AG10803 (cell line): ENCODE results near the gene BAMBI.

Experiments used
- DNase-seq: peaks from one replicate; pipeline ENCODE4 v3.0.0; 2010; ENCODE audit warnings: low read depth
- H3K4me3 ChIP-seq: 2 replicates; pipeline ENCODE4 v1.5.1; 2011; ENCODE audit warnings: mild to moderate bottlenecking, low read length, control low read depth
- CTCF ChIP-seq: conservative IDR thresholded peaks from 2 replicates; pipeline ENCODE4 v1.5.1; 2011; ENCODE audit warnings: mild to moderate bottlenecking, low read length, control low read depth, inconsistent platforms

BAMBI gene

GRCh38 chr10:28663576-28664368 lies 13.5 kb upstream of the BAMBI start:
- no peak overlapping the region for H3K4me3 ChIP-seq
- DNase-seq: peak; percentile 83

GRCh38 chr10:28664369-28664740 lies 13.0 kb upstream of the BAMBI start:
- TF ChIP-seq CTCF: no peak
- DNase-seq: peak; percentile 69

More at GRCh38 chr10:28663576-28664368, 13.5 kb upstream of the BAMBI start:
- peak; percentile 100 for TF ChIP-seq CTCF

GRCh38 chr10:28666751-28667467 lies 10.4 kb upstream of the BAMBI start:
- TF ChIP-seq CTCF: no peak
- no peak overlapping the region for H3K4me3 ChIP-seq
- DNase-seq: no peak

More at GRCh38 chr10:28664369-28664740, 13.0 kb upstream of the BAMBI start:
- no peak overlapping the region for H3K4me3 ChIP-seq

- no peak for TF ChIP-seq CTCF
- peak overlapping the region; percentile 52 for H3K4me3 ChIP-seq
- DNase-seq: no peak
Measured at GRCh38 chr10:28668363-28669226, 8.7 kb upstream of the BAMBI start.

GRCh38 chr10:28669227-28670173 lies 7.8 kb upstream of the BAMBI start:
- no peak for TF ChIP-seq CTCF
- no peak for DNase-seq
- peak overlapping the region; percentile 50 for H3K4me3 ChIP-seq

- no peak for DNase-seq
- no peak for TF ChIP-seq CTCF
- no peak overlapping the region for H3K4me3 ChIP-seq
Measured at GRCh38 chr10:28674782-28675181, 2.5 kb upstream of the BAMBI start.
